ENCODE measurements around the gene USP17L24.
"Not testable (repeated sequence)": the region's sequence is repeated elsewhere in the genome, so short reads cannot be mapped to it uniquely, and the experiment has no call there.

Gene USP17L24

GRCh38 chr4:9324865-9325264, at the start of gene USP17L24:
USP17L24 (plus strand) TSS chr4:9325165; CDS start chr4:9325165, 0 bp downstream.
- not testable (repeated sequence) for DNase-seq

- DNase-seq = not testable (repeated sequence)
These were observed 774 bp upstream of the USP17L24 start for GRCh38 chr4:9324191-9324590.

GRCh38 chr4:9329611-9330010, 4.6 kb downstream of the USP17L24 start, which contains the start of gene USP17L25:
USP17L25 (plus strand) TSS chr4:9329911; CDS start chr4:9329911, 0 bp downstream.
- DNase-seq = not testable (repeated sequence)

- not testable (repeated sequence) for DNase-seq
These were observed 9.4 kb downstream of the USP17L24 start, which contains the start of gene USP17L26 for GRCh38 chr4:9334358-9334757. USP17L26 (plus strand) TSS chr4:9334658; CDS start chr4:9334658, 0 bp downstream.

- not testable (repeated sequence) for DNase-seq
These were observed 14.1 kb downstream of the USP17L24 start, which contains the start of gene USP17L5 for GRCh38 chr4:9339103-9339502. USP17L5 (plus strand) TSS chr4:9339403; CDS start chr4:9339403, 0 bp downstream.

GRCh38 chr4:9343848-9344247, 18.9 kb downstream of the USP17L24 start, which contains the start of gene USP17L27:
USP17L27 (plus strand) TSS chr4:9344148; CDS start chr4:9344148, 0 bp downstream.
- DNase-seq = not testable (repeated sequence)

GRCh38 chr4:9348593-9348992, 23.6 kb downstream of the USP17L24 start, which contains the start of gene USP17L28:
USP17L28 (plus strand) TSS chr4:9348893; CDS start chr4:9348893, 0 bp downstream.
- DNase-seq = not testable (repeated sequence)

- DNase-seq = not testable (repeated sequence)
These were observed 25.9 kb downstream of the USP17L24 start for GRCh38 chr4:9350866-9351265.

- DNase-seq = not testable (repeated sequence)
These were observed 28.4 kb downstream of the USP17L24 start, which contains the start of gene USP17L29 for GRCh38 chr4:9353338-9353737. USP17L29 (plus strand) TSS chr4:9353638; CDS start chr4:9353638, 0 bp downstream.

GRCh38 chr4:9362829-9363228, 37.9 kb downstream of the USP17L24 start, which contains the start of gene USP17L30:
USP17L30 (plus strand) TSS chr4:9363129; CDS start chr4:9363129, 0 bp downstream.
- DNase-seq = not testable (repeated sequence)
